HG03175 (cell line): ENCODE measurements around the gene IZUMO4.
A peak's percentile ranks its signal among the peaks of the same experiment; 100 is the strongest.

Experiments
- ATAC-seq: cut with Tn5 transposase; IDR thresholded peaks from one replicate; pipeline ENCODE4 v1.9.1; 2021; ENCODE audit warnings: mild to moderate bottlenecking, moderate library complexity; ENCODE audit not compliant: unreplicated experiment

Gene IZUMO4

DNA sequence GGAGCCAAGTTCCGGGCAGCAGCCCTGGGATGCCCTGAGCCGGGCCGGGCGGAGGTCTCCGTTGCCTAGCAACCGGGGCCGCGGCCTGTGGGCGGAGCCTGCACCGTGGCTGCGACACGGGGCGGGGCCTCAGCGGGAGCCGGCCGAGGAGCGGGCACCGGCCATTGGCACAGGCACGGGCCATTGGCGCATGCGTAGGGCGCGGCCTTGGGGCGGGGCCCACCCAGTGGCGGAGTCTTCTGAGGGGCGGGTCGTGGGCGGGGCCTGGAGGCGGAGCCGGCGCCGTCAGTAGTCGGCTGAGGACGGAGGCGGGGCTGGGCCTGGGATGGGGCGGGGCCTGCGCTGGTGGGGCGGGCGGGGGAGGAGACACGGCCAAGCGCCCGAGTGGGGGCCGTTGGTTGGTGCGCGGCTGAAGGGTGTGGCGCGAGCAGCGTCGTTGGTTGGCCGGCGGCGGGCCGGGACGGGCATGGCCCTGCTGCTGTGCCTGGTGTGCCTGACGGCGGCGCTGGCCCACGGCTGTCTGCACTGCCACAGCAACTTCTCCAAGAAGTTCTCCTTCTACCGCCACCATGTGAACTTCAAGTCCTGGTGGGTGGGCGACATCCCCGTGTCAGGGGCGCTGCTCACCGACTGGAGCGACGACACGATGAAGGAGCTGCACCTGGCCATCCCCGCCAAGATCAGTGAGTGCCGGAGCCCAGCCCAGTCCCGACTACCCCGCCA is at the start of gene IZUMO4:
Gene IZUMO4, plus strand, starts transcription at position 436 of the 723 bp plus-strand sequence. Its CDS starts 31 bp downstream, at position 467.
- peak; percentile 66 for ATAC-seq

DNA sequence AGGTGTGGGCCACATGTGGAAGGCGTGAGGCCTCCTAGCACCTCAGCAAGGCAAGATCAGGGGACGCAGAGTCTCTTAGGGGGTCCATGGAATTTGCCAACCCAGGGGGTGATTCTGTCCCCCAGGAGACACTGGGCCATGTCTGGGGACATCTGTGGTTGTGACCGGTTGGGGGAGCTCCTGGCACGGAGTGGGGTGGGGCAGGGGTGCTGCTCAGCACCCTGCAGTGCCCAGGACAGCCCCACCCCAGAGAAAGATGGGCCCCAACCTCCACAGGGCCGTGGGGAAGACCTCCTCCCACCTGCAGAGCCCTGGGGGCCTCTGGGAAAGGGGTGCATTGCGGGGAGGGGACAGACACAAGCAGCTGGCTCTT is 49.7 kb upstream of the IZUMO4 start:
- ATAC-seq = no peak

GRCh38 chr19:2047449-2048103 is 49.1 kb upstream of the IZUMO4 start:
- ATAC-seq = no peak

- no peak for ATAC-seq
These were observed 48.4 kb upstream of the IZUMO4 start for GRCh38 chr19:2048104-2048958.

DNA sequence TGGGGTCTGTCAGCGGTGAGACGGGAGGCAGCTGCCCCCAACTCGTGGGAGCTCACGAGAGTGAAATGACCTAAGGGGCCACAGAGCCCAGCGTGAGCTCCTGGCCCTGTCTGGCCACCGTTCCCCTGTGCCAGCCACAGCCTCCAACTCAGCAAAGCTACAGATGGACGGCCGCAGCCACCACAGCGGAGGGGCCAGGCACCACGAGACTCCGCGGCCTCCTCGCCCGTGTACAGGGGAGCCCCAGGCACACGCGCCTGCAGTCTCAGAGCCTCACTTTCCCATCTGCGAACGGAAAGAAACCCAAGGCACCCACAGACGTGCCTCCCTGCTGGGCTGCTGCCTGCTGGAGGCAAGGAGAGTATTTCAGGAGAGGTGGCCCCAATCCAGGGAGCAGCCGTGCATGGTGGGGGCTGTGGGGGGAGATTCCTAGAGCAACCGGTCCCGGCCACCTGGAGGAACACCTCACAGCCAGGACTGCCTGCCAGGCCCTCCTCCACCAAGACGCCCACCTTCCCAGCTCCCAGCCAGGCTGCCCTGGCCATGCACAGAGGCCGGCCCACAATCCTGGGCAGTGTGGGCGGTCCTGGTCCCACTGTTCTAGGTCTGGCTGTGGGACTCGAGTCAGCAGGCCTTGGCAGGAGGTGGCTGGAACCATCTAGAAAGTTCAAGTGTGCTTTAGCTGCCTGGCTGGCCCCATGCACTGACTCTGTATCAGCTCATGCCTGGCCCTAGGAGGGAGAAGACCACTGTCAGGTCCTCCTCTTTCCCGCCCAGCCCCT is 47.6 kb upstream of the IZUMO4 start:
- ATAC-seq = no peak

DNA sequence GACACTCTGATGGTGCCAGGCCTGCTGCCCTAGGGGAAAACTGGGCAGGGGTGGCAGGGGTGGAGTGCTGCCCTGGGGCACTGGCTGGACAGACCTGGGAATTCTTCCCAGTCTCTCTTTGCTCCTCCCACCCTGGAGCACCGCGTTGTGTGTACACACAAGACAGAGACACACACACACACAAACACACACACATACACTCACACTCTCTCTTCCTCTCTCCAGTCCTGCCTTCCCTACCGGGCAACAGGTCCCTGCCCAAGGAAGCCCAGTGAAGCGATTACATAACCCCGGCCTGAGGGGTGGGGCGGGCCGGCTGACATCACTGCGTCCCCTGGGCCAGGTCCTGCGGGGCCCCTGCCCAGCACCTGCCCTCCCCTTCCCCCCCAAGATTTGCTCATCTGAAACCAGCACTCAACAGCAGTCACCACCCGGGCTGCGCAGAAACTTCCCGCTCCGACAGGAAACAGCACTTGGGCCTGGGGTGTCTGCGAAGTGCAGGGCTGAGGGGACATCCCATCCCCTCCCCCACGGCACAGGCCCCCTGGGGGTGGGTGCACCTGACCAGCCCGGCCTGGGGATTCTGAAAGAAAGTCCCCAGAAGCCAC is 46.9 kb upstream of the IZUMO4 start:
- ATAC-seq = no peak

DNA sequence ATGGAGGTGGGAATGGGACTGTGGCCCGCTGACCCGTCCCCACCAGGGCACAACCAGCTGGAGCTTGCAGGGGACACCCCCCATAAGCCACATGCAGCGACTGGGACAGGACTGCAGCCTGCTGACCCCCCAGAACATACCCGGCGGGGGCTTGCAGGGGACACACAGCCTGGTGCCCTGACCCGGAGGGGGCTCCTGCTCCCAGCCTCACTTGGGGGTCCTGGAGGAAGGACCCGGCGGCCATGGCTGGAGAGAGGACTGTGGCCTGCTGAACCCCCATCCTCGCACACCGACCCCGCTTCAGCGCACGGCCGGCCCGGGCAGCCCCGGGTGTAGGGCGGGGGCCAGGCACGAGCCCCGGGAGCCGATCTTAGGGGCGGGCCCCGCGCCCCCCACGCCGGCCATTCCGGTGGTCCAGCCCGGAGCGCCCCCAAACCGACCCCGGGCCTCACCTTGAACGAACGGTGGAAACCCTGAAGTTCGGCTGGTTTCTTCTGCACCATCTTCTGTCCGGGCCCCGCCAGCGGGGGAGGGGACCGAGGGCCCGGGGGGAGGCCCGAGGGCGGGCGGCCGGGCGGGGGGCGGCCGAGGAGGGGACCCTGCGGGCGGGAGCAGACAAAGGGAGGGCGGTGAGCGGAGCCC is 46.2 kb upstream of the IZUMO4 start:
- ATAC-seq = peak; percentile 1

- peak; percentile 66 for ATAC-seq
These were observed 45.5 kb upstream of the IZUMO4 start, which contains the start of gene MKNK2 for GRCh38 chr19:2050991-2051772. TSS of gene MKNK2 (minus strand) at chr19:2051244. CDS start at chr19:2050851, 393 bp downstream.

DNA sequence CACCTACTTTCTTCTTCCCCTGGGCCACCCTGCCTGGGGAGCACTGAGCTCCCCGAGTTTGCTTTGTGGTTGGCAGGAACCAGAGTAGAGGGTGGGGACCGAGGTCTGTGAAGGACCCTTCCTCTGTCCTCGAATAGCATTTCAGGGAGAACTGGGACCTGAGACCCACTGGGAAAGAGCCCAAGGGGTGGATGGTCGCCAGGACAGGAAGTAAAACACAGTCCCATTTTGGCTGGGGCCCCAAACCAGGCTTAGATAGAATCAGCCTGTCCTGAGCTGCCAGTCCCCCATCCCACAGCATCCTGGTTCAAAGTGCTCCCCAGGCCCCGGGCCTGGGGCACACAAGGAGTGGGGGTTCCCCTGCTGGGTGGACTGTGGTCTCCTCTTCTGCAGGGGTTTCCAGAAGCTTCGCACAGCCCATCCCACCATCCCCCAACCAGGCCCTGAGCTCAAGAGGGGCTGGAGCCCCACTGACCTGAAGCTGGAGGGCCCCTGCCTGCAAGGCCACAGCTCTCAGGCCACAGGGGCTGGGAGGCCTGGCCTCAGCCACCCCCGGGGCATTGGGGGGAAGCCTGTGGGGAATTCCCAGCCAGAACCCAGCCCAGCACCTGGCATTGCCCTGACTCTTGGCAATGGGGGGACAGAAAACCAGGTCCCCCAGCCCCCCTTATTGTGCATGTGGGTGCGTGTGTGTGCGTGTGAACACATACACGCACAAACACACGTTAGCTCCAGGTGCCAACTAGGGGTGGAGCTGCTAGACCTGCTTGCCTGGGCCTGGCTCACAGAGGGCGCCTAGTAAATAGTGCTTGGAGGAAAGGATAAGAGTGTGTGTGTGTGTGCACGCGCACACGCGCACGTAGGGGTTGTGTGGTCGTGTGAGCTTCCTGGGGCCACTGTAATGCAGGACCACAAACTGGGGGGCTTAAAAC is 44.7 kb upstream of the IZUMO4 start:
- ATAC-seq = no peak

DNA sequence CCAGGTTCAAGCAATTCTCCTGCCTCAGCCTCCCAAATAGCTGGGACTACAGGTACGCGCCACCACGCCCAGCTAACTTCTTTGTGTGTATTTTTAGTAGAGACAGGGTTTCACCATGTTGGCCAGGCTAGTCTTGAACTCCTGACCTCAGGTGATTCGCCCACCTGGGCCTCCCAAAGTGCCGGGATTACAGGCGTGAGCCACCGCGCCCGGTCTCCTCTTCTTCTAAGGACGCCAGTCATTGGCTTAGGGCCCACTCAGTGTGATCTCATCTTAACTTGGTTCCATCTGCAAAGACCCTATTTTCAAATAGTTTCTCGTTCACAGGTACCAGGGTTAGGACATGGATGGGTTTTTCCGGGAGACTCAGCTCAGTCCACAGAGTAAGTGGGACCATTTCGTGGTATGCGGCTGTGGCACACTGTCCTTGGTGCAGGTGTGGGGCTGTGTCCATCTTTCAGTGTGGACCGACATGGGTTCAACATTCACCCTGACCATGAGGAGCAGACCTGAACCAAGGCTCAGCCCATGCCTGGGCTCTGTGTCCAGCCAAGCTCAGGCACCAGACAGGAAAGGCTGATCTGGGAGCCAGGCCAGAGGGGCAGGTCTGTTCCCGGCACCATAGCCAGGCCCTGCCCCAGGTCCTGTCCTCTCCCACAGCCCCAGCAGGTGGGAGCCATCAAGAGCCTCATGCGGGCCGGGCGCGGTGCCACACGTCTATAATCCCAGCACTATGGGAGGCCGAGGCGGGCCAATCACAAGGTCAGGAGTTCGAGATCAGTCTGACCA is 42.9 kb upstream of the IZUMO4 start:
- ATAC-seq = no peak

- ATAC-seq = no peak
These were observed 42.0 kb upstream of the IZUMO4 start for GRCh38 chr19:2054763-2055162.

- ATAC-seq = no peak
These were observed 40.5 kb upstream of the IZUMO4 start for GRCh38 chr19:2055931-2056836.

DNA sequence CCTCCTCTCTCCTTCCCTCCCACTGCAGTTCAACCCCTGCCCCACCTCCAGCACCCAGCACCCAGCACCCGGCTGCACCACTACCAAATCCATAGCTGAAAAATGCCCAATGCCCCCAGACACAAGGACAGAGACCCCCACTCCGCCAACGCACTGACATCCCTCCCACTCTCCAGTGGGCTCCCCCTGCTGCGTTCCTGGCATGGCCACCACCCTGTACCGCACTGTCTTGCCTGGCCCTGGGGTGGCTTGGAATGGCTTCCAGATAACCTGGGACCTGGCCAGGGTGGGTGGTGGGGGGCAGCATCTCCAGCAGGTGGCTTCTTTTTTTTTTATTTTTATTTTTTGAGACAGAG is 39.9 kb upstream of the IZUMO4 start:
- no peak for ATAC-seq

DNA sequence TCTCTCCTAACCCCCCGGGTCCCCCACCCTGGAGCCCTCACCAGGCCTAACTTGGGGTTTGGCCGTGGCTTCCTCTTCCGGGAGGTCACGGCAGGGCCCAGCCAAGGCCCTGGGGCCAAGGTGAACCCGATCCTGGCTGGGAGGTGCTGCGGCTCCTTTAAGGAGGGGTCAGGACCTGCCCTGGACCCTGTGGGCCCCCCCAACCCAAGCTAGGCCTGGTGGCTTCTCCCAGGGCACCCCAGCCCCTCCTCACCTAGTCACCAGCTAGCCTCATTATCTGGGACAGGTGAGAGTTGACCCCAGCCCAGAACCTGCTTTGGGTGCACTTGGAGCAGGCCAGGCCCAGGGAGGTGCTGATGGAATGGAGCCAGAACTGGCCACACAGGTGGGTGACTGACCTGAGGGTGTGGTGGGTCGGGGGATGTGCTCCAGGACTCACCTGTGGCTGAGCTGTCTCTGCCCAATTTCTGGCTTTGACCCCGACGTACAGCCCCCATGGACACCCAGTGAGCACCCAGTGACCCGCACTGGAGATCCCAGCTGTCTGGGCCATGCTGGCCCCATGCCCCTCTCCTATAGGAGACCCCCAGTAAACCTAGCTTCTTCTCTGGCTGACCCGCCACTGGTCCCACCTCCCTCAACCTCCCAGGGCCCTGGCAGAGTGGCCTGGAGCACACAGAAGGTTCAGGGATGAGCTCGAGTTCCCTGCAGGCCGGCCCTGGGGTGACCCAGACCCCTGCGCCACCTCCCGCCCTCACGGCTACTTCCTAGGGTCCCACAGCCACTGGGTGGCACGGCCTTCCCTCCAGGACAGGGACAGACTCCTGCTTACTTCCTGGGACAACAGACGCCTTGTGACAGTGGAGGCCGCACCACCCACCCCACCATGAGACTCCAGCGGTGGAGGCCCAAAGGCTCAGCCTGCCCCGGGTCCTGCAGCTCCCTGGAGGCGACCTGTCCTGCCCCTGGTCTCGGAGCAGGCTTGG is 38.9 kb upstream of the IZUMO4 start:
- no peak for ATAC-seq
